Natural killer cell treated with Interleukin-12 subunit alpha and Interleukin-12 subunit beta and Interleukin-15 and Interleukin-18, amount 100 ng/mL, for 72 hours (primary cell): ENCODE measurements around the gene TSHZ3. TPM values are rescaled to one million over a fixed set of nuclear protein-coding genes. Genes with fewer than 3 reads are reported as not detected.

ENCODE experiments used
- ATAC-seq, 2 donors: fragments of 150-1000 bp; cut with Tn5 transposase in 1 of 2; sonication (Bioruptor Pico), chemical (Tn5 transposase) in 1 of 2; 2 replicates each; pipeline ENCODE4 v1.10.0; 2021
- DNase-seq: peaks from one replicate; pipeline ENCODE4 v3.0.0; 2022; ENCODE audit warnings: low spot score
- H3K27ac Mint-ChIP-seq, 2 donors: 1 replicate in 1 of 2; 2 replicates in 1 of 2; pipeline ENCODE4 v1.8.0; 2022; ENCODE audit warnings: mixed read lengths in 2 of 2, mild to moderate bottlenecking in 1 of 2, moderate library complexity in 1 of 2
- H3K27me3 Mint-ChIP-seq, 2 donors: 1 replicate in 1 of 2; 2 replicates in 1 of 2; pipeline ENCODE4 v1.8.0; 2022; ENCODE audit warnings: mixed read lengths in 2 of 2
- H3K36me3 Mint-ChIP-seq: one replicate; pipeline ENCODE4 v1.8.0; 2022; ENCODE audit warnings: mixed read lengths
- H3K4me1 Mint-ChIP-seq, 2 donors: 1 replicate in 1 of 2; 2 replicates in 1 of 2; pipeline ENCODE4 v1.8.0; 2022; ENCODE audit warnings: low read depth in 2 of 2, mixed read lengths in 2 of 2, mild to moderate bottlenecking in 1 of 2
- H3K4me3 Mint-ChIP-seq: one replicate; pipeline ENCODE4 v1.8.0; 2022; ENCODE audit warnings: mixed read lengths
- H3K9me3 Mint-ChIP-seq: 2 replicates; pipeline ENCODE4 v1.8.0; 2022; ENCODE audit warnings: mixed read lengths
- total RNA-seq, 2 donors: library from RNA; stranded (reverse); gene quantifications; one replicate each; pipeline ENCODE4 v1.2.3, GENCODE V29; 2022

The TSHZ3 gene
- total RNA-seq, 2 donors from 2014 or later: 4.0 to 4.1 TPM

- no peaks in the 10 kb centered on the region for H3K9me3 Mint-ChIP-seq
- no peak overlapping the region for H3K4me3 Mint-ChIP-seq
- no peaks in the 10 kb centered on the region for H3K36me3 Mint-ChIP-seq
- peaks cover 20 to 23% of the 10 kb centered on the region in 2 donors for H3K27me3 Mint-ChIP-seq
- no peaks in the 10 kb centered on the region for H3K4me1 Mint-ChIP-seq
- no peak for DNase-seq
- no peak overlapping the region for H3K27ac Mint-ChIP-seq
- ATAC-seq: no peak
These were observed 100.0 kb downstream of the TSHZ3 start for GRCh38 chr19:31249217-31249616.

GRCh38 chr19:31235806-31236205 lies 113.4 kb downstream of the TSHZ3 start:
- H3K4me3 Mint-ChIP-seq: no peak overlapping the region
- no peaks in the 10 kb centered on the region for H3K36me3 Mint-ChIP-seq
- no peak overlapping the region for H3K27ac Mint-ChIP-seq
- no peaks in the 10 kb centered on the region for H3K9me3 Mint-ChIP-seq
- peaks cover 26 to 34% of the 10 kb centered on the region in 2 donors for H3K27me3 Mint-ChIP-seq
- H3K4me1 Mint-ChIP-seq: no peaks in the 10 kb centered on the region
- ATAC-seq (no peak), DNase-seq (no peak)

- H3K4me1 Mint-ChIP-seq: no peaks in the 10 kb centered on the region
- no peaks in the 10 kb centered on the region for H3K9me3 Mint-ChIP-seq
- ATAC-seq: no peak
- H3K27me3 Mint-ChIP-seq: peaks cover 23 to 32% of the 10 kb centered on the region in 2 donors
- no peak overlapping the region for H3K4me3 Mint-ChIP-seq
- H3K36me3 Mint-ChIP-seq: no peaks in the 10 kb centered on the region
- DNase-seq: no peak
- no peak overlapping the region for H3K27ac Mint-ChIP-seq
These were observed 115.9 kb downstream of the TSHZ3 start for GRCh38 chr19:31233295-31233800.

GRCh38 chr19:31232871-31233270 lies 116.4 kb downstream of the TSHZ3 start:
- ATAC-seq: no peak
- Mint-ChIP-seq H3K36me3 (no peaks in the 10 kb centered on the region), H3K27ac (no peak overlapping the region), H3K9me3 (no peaks in the 10 kb centered on the region), H3K27me3 (peaks cover 21 to 30% of the 10 kb centered on the region in 2 donors), H3K4me1 (no peaks in the 10 kb centered on the region), H3K4me3 (no peak overlapping the region)
- no peak for DNase-seq

GRCh38 chr19:31232180-31232579 lies 117.1 kb downstream of the TSHZ3 start:
- peaks cover 23 to 30% of the 10 kb centered on the region in 2 donors for H3K27me3 Mint-ChIP-seq
- no peaks in the 10 kb centered on the region for H3K4me1 Mint-ChIP-seq
- no peak for ATAC-seq
- H3K9me3 Mint-ChIP-seq: no peaks in the 10 kb centered on the region
- no peak overlapping the region for H3K27ac Mint-ChIP-seq
- H3K4me3 Mint-ChIP-seq: no peak overlapping the region
- no peak for DNase-seq
- no peaks in the 10 kb centered on the region for H3K36me3 Mint-ChIP-seq

- peaks cover 23 to 30% of the 10 kb centered on the region in 2 donors for H3K27me3 Mint-ChIP-seq
- H3K36me3 Mint-ChIP-seq: no peaks in the 10 kb centered on the region
- H3K4me1 Mint-ChIP-seq: peaks cover 0 to 4% of the 10 kb centered on the region in 2 donors
- DNase-seq (no peak), ATAC-seq (no peak)
- no peak overlapping the region for H3K27ac Mint-ChIP-seq
- no peak overlapping the region for H3K4me3 Mint-ChIP-seq
- H3K9me3 Mint-ChIP-seq: peaks cover 3% of the 10 kb centered on the region
These were observed 118.0 kb downstream of the TSHZ3 start for GRCh38 chr19:31231237-31231636.

- no peak overlapping the region for H3K27ac Mint-ChIP-seq
- no peak for ATAC-seq
- peaks cover 5 to 11% of the 10 kb centered on the region in 2 donors for H3K4me1 Mint-ChIP-seq
These were observed 122.9 kb downstream of the TSHZ3 start for GRCh38 chr19:31226151-31226935.

More at GRCh38 chr19:31226151-31226935, 122.9 kb downstream of the TSHZ3 start:
- no peak for DNase-seq
- Mint-ChIP-seq H3K27me3 (peaks cover 8 to 12% of the 10 kb centered on the region in 2 donors), H3K36me3 (no peaks in the 10 kb centered on the region), H3K9me3 (peaks cover 7% of the 10 kb centered on the region), H3K4me3 (no peak overlapping the region)
